ENCODE measurements around the gene VAC14.

DNA sequence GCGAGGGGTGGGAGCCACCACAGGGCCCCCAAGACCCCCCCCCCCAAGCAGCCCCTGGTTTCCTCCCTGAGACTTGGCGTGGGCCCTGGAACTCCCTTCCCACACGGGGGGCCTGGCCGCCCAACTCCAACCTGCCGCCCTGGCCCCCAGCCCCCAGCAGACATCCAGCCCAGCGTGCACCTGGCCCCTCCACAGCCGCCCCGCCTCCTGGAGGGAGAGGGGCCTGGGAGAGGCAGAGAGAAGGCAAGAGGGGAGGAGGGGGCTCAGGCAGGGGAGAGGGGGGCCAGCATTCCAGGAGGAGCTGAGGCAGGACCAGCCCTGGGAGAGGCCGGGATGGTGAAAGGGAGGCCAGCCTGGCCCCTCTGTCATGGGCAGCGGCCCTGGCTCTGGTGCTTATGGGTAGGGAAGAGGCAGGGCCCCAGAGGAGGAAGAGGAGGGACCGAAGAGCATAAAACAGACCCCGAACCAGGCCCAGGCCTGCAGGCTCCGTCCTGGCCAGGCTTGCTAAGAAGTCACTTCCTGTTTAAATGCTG is 137.9 kb downstream of the VAC14 start:
- TF ChIP-seq POLR2A (IDR thresholded peaks at IDR 0.05; ENCODE audit: low read depth, low read length) (no peak), SPI1 (IDR thresholded peaks at IDR 0.05; ENCODE audit: low read depth, low read length) (no peak), POLR2AphosphoS5 (IDR thresholded peaks at IDR 0.05; ENCODE audit: low read depth, low read length) (no peak), TAF1 (IDR thresholded peaks at IDR 0.05; ENCODE audit: low read depth, low read length) (no peak)

All from GM12891 (cell line).